ENCODE data around the gene FAM241A. TPM values are rescaled to one million over a fixed set of nuclear protein-coding genes. Genes with fewer than 3 reads are reported as not detected.

The FAM241A gene
- total and polyA plus RNA-seq, 2 of the 13 experiments (the other 11 are each of a cell fraction or from before 2014, with no cell fraction given), result 0.61 to 0.69 TPM

DNA sequence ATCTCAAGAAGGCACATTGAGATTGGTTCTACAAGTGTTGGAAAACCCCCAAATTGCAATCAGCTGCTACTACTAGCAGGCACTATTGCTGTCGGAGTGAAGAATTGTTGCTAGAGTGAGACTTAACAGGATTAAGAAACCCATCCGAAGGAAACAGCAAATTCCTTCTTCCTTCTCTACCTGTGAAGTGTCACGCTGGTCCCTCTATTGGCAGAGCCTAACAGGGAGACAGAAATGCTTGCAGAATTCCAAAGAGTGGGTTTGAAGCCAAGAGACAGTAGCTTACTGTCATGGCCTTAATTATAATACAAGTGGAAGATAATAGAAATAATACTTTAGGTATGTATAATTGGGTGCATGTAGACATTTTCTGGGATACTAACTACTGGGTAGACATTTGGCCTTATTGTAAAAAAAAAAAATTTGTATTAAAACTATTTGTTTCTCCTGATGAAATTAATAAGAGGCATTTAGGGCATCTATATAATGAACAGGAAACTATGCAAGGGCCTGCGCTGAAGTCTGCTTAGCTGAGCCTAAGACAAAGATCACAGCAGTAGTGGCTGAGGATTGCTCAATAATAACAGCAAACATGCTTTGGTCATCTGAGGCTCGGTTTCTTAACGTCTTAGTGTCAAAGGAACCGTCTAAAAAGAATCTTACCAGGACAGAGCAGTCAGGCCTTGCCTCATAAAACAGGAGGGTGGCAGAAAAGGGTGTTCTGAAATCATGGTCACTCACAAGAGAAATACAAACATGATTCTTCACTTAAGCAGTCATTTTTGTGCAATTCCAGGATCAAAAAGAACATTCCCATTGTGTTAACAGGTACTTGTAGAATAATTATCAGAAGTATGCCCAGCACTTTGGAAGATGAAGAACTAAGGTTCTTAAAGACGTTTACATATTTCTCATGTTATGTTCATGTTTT, 40.8 kb downstream of the FAM241A start:
- Histone ChIP-seq H2AFZ (ENCODE audit: low read length) (peak overlapping the region; percentile 40), H3K27me3 (ENCODE audit: control insufficient read depth in 1 of 2, insufficient read depth in 2 of 2, low read length in 2 of 2) (no peaks in the 10 kb centered on the region), H3K9me3 (ENCODE audit: low read length) (no peaks in the 10 kb centered on the region), H3K27ac (ENCODE audit: extremely low read length, insufficient read depth, low read length) (no peak overlapping the region), H4K20me1 (ENCODE audit: insufficient read depth, low read length) (no peaks in the 10 kb centered on the region), H3K4me1 (ENCODE audit: insufficient read depth, low read length) (peaks cover 25% of the 10 kb centered on the region), H3K36me3 (replicated peaks in 1 of 2; ENCODE audit: control insufficient read depth in 1 of 2, insufficient read depth in 2 of 2, low read length in 2 of 2) (no peaks in the 10 kb centered on the region), H3K9ac (ENCODE audit: insufficient read depth, low read depth, low read length) (no peak overlapping the region), H3K79me2 (ENCODE audit: insufficient read depth, low read length) (no peaks in the 10 kb centered on the region), H3K4me3 (replicated peaks in 1 of 3; ENCODE audit: insufficient read depth in 1 of 3, low read depth in 2 of 3, low read length in 3 of 3) (no peak overlapping the region), H3K4me2 (ENCODE audit: low read depth, low read length) (no peak overlapping the region)
- BruUV-seq (replicated peaks), result no TSS peak
- ChIA-PET POLR2A (no interaction called here), CTCF (ENCODE audit: low intra/inter-chr PET ratio, low total read pairs) (no interaction called here)
- intact Hi-C loops (cut with micrococcal nuclease; ENCODE audit: unreplicated experiment) (no loop called here), in situ Hi-C loops (cut with HindIII; ENCODE audit: extremely low pct_ligation_motif_present, low pct_unique_long_range_greater_than_20kb) (no loop called here)
- FAIRE-seq, result no peak
- no peak for ATAC-seq
- 50% methylated on average over 8 of the region's 8 CpGs for WGBS (ENCODE audit: low lambda C conversion rate)
- TF ChIP-seq, protein P1, sequence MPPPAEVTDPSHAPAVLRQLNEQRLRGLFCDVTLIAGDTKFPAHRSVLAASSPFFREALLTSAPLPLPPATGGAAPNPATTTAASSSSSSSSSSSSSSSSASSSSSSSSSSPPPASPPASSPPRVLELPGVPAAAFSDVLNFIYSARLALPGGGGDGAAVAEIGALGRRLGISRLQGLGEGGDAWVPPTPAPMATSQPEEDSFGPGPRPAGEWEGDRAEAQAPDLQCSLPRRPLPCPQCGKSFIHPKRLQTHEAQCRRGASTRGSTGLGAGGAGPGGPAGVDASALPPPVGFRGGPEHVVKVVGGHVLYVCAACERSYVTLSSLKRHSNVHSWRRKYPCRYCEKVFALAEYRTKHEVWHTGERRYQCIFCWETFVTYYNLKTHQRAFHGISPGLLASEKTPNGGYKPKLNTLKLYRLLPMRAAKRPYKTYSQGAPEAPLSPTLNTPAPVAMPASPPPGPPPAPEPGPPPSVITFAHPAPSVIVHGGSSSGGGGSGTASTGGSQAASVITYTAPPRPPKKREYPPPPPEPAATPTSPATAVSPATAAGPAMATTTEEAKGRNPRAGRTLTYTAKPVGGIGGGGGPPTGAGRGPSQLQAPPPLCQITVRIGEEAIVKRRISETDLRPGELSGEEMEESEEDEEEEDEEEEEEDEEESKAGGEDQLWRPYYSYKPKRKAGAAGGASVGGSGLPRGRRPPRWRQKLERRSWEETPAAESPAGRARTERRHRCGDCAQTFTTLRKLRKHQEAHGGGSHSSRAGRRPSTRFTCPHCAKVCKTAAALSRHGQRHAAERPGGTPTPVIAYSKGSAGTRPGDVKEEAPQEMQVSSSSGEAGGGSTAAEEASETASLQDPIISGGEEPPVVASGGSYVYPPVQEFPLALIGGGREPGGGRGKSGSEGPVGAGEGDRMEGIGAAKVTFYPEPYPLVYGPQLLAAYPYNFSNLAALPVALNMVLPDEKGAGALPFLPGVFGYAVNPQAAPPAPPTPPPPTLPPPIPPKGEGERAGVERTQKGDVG (CRISPR knock-in tag; IDR thresholded peaks at IDR 0.05; ENCODE audit: borderline replicate concordance), result no peak
- TF ChIP-seq CEBPG (CRISPR knock-in tag; IDR thresholded peaks at IDR 0.05) (peak; percentile 82), GATAD2A (CRISPR knock-in tag; IDR thresholded peaks at IDR 0.05) (0 out of 2 replicates have a peak, but pooled peaks have one; percentile 28), CEBPB (IDR thresholded peaks at IDR 0.05; ENCODE audit: borderline replicate concordance, low read depth, low read length) (peak; percentile 78)
- DNase-seq (ENCODE audit: low spot score), result no peak

Data from HepG2 (cell line).